HG03558 (cell line): ENCODE data around the gene IL21.

ENCODE experiments used
- ATAC-seq: cut with Tn5 transposase; IDR thresholded peaks from one replicate; pipeline ENCODE4 v1.9.1; 2021; ENCODE audit warnings: moderate number of reproducible peaks; ENCODE audit not compliant: unreplicated experiment; ENCODE audit errors: extremely low read depth

IL21 gene

DNA sequence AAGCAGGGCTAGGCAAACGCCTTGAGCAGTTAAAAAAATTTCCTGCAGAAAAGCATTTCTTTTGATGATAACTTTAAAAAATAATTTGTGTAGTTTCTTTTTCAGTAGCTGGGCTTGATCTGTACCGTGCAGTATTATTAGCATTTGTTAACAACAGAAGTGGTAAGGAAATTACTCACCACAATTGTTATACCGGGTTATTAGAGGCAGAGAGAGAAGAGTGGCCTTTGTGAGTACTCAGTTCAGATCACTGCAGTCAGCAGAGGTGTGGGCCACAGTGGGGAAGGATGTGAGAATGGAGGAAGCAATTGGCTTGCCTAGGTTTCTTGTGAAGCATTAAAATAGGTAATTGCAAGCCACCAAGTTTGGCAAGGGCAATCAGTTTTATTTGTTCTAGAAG is 14.3 kb upstream of the IL21 start:
- peak; percentile 30 for ATAC-seq

DNA sequence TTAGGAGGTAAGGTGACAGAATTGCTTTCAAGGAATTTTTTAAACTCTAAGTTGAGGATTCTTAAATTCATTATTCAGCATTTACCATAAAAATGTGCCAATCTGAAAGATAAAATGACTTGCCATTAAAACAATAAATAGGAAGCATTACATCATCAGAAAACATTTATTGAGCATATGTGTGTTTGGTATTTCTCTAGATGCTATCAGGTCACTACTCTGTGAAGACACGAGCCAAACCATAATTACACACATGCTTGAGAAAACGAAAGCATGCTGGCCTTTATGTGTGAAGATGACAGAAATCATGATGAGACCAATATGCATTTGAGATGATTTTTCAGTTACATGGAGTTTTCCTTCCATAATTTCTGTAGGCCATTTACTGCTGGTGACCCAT is 12.3 kb upstream of the IL21 start:
- ATAC-seq, result no peak

DNA sequence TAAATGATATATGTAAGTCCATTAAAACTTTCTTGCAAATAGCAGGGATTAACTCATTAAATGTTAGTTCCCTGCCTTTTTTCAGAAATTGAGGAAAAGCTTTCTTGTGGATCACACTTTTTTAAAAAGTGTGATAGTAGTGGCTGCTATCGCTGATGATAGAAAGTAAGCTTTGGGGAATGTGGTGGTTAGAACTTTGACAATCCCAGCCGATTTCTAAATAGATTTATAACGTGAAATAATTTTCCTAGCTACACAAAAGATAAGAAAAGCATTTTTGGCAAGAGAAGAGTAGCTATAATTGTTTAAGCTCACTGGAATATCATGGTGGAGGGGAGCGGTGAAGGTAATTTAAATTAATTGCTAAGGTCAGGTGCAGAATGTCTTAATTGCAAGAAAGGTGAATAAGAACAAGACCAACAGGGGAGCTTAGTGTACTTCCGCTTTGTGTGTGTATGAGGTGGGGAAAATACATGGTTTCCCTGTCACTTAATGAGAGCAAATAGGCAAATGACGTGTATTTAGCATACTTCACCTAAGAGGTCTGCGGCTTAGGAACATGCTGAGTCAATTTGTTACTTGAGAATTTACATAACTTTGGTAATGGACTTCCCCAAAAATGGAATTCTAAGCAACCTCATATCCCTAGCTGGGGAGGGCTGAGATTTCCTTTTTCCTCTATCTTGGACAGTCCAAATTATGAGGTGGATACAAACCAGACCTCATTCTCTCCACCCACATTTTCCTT is 11.7 kb upstream of the IL21 start:
- peak; percentile 86 for ATAC-seq

DNA sequence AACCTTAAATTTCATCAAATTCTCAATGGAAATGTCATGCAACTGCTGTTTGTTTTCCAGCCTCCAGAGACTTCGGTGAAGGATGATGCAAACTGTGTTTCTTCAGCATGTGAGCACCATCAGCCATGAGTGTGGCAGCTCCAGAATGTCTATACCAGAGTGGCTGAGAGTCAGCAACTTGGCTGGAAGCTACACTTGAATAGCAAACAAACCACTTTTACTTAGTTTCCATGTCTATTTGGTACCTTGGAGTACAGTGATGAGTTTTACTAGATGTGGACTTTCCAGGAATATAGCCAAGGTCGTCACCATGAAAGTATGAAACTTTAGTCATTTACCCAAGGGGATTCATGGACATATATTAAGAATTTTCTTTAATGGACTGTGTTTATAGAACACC is 4.3 kb upstream of the IL21 start:
- no peak for ATAC-seq

DNA sequence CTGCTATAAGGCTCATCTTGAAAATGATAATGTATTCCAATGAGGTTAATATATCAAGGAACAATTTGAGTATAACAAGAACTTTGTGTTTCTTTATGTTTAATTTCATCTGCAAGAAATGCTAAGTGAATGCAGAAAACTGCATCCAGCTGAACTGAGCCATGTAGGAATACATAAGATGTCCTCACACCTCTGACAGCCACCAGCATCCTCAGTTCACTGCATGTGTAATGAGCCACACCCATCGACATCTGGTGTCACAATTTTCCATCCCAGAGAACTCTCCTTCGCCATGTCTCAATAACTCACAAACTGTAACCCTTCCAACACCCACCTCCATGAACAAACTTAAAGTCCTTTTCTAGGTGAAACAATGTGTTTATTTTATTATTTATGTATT is 3.3 kb upstream of the IL21 start:
- no peak for ATAC-seq

DNA sequence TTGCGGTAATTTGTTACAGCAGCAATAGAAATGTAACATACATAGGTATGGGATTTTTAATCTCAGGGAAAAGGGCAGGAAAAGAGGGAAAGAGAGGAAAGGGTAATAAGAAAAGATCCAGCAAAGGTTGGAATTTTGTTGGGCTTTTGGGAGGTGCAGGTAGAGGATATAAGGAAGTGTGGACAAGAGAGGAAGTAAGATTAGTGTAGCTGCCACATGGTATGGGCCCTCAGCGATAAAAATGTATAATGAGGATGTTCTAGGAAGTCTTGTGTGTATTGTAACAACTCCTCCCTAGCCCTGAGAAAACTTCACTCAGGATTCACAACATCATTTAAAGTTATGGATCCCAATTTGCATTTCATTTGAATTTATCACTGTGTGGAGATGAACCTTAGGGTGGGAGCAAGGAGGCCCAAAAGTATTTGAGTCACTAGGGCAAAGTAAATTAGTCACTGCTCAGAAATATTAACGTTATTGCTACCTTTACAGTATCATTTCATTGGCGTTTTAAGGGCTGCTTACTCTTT is 2.8 kb upstream of the IL21 start:
- no peak for ATAC-seq

DNA sequence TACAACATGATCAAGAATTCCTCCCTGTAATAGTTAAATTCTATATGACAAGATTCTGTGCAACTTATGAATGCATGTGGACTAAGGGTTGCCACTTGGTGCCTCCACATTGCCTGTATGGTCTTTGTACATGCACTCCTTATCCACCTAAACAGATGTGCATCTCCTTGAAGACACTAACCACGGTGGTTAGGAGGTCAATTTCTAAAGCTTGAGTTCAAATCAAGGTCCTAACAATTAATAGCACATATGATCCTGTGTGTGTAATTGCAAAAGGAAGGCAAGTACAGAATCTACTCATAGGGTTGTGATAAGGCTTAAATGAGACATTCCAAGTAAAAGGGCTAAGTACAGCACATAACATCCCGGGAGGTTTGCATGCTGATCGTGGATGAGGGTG is 1.5 kb upstream of the IL21 start:
- no peak for ATAC-seq

DNA sequence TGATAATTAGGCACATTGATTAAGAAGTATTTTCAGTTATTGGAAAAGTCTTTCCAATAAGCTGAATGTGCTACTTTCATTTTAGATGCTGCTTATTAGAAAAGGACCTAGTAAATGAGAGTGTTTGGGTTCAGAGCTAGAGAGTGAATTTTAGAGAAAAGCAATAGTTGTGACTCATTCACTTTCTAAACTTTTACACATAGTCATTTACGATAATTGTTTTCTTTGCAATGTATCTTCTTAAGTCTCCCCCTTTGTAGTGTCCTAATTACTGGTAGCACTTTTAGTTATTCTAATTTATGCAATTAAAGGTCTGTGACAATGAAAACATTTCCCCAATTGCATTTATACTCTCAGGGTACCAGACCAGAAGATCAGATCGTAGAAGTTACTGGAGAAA is 1.3 kb downstream of the IL21 start:
- ATAC-seq, result no peak

DNA sequence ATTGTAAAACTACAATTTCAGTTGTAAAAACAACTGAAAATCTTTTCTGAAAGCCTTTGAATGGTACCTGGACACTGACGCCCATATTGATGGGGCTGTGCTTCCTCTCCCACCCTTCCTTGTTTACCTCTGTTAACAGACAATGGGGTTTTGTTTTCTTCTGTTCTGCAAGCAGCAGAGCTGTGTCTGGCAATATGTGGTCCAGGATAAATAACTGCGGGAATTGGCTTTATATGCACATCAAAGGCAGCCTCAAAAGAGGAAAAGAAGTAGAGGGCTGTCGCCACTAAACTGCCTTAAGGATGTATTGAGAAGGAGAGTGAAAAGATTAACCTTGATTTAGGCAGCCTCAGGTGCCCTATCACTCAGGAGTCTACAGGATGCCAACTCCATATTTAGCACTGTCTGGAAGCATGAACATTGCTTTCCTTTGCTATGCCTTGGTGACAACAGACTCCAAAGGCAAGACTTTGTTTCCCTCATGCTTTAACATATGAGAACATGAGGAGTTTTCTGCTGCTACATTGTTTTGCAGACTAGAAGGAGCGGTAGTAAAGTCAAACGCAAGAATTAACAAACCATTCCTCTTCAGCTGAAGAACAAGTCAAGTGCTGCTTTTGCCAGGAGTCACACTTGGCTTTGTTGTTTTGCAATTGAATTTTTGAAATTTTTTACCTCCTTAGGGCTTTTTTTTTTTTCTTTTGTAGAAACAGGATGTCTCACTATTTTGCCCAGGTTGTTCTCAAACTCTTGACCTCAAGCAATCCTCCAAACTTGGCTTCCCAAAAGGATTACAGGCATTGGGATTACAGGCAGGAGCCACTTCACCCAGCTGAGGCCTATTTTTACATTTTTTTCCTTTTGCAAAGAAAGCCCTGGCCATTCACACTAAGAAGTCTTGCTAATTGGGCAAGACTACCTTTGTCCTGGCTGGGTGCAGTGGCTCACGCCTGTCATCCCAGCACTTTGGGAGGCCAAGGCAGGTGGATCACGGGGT is 3.0 kb downstream of the IL21 start:
- ATAC-seq, result no peak

DNA sequence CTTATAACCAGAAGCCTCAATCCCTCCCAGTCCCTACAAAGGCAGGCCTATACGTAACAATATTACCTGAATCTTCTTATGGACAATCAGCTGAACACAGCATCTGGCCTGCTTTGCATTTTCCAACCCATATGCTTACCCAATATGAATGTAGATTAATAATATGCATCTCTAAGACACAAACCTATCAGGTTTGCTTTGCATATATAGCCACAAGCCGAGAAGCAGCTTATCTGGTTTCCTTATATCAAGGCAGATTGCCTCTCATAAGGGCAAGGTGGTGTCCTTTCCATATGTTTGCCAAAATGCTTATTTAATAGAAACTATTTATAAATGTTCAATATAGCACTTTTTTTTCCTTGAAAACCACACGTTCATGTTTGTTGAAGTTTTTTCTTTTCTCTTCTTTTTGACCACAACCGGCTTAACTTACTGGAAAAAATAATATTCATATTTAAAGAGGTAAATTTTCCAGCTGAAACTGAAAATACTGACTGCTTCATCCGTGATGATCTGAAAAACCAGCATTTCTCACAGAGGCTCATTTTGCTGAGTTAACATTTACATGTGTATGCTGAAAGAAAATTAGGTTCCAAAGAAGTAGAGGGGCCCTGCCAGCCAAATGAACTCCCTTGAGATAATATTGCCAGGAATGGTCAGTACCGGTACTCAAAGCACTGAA is 3.8 kb downstream of the IL21 start:
- no peak for ATAC-seq

DNA sequence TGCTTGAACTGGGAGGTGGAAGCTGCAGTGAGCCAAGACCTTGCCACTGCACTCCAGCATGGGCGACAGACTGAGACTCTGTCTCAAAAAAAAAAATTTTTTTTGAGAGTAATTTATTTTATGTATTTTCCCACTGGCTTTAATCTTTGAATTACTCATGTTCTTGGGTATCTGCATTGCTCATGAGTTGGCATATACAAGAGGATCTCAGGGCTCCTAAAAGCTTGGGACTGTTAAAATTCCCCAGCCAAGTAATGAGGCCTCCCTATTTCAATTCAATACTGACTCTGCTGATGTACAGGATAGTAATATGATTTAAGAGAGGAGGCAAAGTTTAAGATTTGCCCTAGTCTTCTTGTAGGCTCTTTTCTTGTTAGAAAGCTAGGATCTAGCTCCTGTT is 6.2 kb downstream of the IL21 start:
- ATAC-seq, result no peak

DNA sequence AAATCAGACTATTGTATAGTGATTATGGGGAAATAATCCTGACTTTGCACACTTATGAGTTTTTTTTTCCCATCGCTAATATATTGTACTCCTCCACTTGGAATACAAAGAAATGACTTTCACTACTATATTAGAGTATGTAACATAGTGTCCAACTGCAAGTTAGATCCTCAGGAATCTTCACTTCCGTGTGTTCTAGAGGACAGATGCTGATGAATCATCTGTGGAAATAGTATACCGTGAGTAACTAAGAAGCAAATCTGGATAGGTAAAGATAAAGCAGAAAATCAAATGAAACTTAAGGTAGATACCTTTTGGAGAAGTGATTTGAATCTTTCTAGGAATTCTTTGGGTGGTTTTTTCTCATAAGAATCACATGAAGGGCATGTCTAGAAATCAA is 8.3 kb downstream of the IL21 start:
- no peak for ATAC-seq

DNA sequence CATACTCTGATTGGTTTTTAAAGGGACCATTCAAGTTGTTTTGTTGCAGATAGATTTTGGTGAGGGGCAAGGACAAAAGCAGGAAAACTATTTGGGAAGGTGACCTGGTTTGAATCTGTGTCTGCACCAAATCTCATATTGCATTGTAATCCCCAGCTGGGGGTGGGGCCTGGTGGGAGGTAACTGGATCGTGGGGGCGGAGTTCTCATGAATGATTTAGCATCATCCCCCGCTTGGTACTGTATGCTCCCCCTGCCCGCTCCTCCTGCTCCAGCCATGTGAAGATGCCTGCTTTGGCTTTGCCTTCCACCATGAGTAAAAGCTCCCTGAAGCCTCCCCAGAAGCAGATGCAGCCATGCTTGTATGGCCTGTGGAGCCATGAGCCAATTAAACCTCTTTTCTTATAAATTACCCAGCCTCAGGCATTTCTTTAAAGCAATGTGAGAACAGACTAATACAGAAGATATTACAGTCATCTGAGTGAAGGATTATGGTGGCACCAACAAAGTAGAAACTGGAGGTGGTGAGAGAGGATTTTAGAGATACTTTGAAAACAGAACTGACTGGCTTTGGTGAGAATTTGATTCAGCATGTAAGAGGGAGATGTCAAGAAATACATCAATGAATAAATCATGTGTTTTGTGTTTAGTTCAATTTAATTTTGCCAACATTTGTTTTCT is 14.4 kb downstream of the IL21 start:
- ATAC-seq, result no peak

DNA sequence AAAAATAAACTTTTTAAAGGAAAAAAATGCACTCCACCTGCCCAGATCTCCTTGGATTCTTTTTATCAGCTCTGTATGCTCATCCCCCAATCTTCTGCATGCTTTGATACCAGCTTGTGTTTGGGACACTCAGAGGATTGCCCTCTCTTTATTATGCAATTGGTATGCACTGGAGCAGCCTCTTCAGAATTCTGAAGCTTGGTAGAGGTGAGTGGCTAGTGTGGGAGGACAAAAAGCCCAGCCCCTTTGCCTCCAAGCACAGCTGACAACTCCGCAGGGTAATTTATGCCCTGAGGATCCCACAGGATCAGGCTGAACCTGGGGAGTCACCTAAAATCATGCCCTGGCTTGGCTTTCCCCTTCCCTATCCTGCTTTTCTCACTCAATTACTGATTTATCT is 16.7 kb downstream of the IL21 start:
- ATAC-seq, result no peak

DNA sequence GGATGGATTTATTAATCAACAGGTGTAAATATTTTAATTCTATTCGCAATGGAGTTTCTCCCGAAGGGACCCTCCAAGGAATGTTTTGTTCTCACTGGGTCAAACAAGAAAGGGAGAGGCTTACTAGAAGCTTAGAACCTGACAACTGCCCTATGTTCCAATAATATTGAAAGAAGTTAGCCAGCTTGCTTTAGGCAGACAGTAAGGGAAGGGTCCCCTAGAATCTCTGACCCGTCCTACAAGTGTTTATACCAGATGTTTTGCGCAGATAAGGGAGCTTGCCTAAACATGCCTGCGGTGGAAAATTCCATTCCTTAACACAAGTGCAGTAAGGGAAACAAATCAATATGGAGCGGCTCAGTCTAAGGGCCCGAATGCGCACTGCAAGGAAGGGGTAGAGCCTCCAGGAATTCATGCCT is 17.7 kb downstream of the IL21 start:
- no peak for ATAC-seq

DNA sequence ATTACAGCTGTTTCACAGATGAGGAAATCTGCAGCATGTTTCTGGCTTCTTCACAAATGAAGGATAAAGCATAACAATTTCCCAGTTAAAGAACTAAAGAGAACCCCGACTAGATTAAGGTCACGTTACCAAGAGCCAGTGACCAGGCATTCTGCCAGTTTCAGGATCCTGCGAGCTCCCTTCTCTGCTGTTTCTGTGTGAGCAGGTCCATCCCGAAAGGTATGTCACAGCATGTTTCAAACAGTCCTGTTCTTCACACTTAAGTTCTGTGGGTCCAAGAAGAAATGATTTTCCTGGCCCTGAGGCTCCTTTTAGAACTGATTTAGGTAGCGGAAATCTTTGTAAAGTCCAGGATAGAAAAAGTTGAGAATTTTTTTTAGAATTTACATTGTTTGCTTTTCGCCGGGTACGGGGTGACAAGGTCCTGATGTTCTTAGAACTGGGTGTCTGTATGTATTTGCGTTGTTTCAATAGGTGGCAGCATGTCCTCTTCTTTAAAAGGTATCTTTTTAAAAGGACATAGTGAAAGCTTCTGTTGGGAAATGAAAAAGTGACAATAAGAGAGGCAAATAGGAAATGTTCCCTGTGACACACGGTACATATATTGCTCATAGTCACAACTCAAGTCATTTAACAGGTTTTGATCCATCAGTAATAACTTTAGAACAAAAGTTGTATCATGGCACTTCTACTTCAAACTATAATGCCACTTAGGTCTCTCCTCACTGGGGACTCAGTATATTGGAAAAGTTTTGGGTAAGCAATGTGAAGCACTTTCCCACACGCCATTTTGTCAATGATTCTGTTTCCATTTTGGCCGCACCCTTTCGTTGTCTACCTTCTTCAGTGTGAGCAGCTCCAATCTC is 18.4 kb downstream of the IL21 start:
- no peak for ATAC-seq

DNA sequence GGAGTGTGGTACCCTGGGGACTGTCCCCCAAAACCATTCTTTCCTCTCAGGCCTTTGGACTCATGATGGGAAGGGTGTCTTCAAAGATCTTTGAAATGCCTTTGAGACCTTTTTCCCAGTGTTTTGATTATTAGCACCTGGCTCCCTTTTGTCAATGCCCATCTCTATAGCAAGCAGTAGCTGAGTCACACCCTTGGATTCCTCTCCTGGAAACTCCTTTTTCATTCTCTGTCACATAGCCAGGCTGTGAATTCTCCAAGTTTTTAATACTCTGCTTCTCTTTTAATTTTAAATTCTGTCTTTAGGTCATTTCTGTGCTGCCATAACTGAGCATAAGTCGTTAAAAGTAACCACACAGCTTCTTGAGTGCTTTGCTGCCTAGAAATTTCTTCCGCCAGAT is 29.7 kb downstream of the IL21 start:
- ATAC-seq, result no peak

DNA sequence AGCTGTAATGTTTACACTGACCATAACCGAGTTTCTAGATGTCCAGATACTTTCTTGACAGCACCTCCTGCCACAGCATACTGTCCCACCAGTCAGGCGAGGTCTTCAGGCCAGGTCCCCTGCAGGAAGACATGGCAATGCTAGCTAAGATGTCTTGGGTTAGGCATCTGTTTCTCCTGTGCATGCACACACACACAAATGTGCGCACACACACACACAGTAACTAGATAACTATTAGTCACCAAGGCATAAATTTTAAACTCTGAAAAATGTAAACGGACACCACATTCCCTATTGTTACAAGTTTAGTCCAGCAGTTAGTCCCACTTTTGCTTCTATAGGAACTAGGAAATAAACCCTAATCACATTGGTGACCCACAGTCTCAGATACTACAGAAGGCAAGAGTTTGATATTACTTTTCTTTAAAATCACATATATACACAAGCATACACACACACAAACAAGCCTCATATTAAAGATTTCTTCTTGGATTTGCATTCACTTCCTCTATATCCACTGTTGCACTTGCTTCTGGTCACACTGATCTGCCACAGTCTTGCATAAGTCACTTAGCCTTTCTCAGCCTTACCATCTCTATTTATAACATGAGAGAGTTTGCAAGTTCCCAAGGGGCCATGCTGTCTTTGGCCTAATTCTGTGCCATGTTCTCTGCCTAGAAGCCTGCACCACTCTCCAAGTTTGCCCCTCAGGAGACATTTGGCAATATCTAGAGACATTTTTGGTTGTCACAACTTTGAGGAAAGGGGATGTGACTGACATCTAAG is 32.2 kb downstream of the IL21 start:
- no peak for ATAC-seq
